ENCODE results near the gene ANKS1B. TPM values are rescaled to one million over a fixed set of nuclear protein-coding genes. Genes with fewer than 3 reads are reported as not detected.

Gene ANKS1B
- total RNA-seq, 1 donor from 2014 or later = 9.6 TPM

DNA sequence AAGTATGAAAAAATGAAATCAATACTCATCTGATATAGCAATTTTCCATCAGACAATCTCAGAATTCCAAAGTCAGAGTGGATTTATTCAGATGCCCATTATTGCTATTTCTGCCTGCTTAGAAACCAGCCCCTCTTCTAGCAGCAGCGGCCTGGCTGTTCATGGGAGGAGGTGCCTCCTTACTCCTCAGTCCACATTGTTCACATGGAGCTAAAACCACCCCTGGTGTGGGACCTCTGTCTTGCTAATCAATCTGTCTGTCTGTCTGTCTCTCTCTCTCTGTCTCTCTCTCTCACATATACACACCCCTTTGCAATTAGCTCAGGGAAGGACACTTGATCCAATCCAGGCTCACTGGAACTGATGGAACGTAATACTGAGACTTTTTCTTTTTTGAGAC lies 1163.5 kb downstream of the ANKS1B start:
- DNase-seq (ENCODE audit: low spot score) = no peak

DNA sequence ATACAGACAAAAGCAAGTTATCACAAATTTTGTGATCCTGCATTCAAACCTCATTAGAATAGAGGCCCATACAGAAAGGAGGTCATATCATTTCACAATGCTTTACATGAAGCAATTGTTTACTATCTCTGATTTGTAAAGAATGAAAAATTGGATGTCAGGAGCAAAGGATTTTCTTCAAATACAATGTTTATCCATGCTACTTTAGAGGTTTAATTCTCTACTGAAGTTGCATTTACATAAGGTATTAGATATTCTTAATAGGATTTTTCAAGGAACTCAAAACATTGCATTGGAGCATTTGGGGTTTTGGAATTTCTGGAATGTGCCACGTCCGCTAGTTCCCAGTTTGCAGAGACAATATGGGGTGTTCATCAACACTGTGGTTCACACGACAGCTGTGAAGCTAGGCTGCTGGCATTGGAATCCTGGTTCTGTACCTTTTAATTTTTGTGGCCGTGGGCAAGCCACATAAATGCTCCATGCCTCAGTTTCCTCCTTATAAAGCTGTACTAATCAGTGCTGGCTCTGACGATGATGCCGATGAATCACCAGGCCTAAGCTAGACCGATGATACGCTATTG lies 1164.8 kb downstream of the ANKS1B start:
- no peak for DNase-seq (ENCODE audit: low spot score)

DNA sequence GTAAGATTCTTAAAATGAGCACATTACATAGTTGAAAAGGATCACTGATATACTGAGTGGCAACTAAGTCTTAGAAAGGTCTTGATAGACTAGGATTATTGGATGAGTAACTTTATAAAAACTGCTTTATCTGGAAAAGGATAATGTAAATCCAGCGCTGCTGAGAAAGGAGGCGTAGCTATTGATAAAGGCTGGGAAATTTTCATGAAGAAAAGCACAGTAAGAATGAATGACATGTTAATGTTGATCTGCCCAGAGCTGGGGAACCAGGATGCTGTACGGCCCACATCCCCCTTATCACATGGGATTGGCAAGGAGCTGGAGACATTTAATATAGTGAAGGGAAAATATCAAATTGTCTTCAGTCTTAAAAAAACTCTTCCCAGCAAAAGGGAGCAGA lies 1165.7 kb downstream of the ANKS1B start:
- no peak for DNase-seq (ENCODE audit: low spot score)

DNA sequence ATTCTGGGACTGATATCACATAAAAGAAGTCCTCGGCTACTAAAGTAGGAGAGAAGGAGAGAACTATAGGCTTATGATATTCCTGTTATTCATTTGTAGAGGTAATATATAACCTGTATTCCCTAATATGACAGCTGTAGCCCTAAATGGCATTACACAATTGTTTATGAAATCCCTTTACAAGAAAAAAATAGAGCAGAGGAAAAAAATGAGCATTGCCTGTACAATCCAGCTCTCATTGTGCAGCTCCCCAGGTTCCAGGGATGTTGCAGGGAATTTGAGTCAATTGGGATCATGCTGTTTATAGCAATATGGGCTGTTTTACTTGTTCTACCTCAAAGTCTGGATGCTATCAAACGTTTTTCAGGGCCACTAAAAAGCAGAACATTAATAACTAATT lies 1166.5 kb downstream of the ANKS1B start:
- no peak for DNase-seq (ENCODE audit: low spot score)

DNA sequence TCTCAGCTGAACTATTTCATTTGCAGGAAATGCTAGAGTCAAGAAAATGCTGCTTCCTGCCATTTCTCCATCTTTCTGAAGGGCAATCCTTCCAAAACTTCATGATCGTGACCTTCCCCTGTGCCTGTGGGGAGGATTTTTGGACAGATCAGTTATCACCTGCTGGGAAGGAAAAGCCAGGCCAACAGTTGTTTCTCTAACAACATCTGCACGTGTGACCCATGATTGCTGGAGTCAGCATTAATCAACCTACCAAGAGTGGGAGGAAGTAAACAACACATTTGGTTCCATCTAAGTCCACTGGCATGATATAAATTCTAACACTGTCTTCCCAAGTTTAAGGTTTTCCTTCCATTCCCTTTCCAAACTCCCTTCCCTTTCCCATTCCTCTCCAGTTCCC lies 1167.0 kb downstream of the ANKS1B start:
- DNase-seq (ENCODE audit: low spot score) = no peak

DNA sequence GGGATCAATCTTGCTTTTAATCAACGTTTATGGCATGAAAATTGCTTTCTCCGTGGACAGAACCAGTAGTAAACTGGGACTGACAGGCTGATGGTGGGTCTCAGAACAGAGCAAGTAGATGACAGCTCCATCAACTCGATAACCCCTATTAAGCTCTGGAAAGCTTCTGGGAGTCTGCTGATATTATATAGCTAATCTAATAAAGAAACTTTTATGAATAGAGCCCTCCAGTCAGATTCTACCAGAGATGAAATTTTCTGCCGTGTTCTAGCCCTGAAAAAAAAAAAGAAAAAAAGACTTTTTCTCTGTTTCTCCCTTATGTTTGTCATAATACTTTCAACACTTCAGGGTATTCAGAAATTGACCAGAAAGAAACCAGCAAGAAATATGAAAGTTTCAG lies 1168.0 kb downstream of the ANKS1B start:
- no peak for DNase-seq (ENCODE audit: low spot score)

DNA sequence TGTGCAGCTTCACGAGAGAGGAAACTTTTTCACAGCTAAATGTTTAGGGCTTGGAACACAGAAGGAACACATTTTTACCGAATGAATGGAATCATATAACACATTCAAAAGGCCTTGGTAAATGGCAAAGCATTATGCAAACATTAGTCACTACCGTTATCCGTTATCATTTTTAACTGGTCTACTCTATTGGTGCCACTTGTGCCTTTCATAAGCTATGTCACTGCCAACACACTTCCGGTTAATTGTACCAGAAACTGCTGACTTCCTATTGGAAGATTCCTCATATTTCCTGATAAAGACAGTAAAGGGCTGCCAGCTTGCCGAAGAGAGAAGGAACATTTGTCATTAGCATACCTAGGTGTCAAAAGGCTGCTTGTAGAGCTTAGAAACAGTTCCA lies 1170.5 kb downstream of the ANKS1B start:
- DNase-seq (ENCODE audit: low spot score) = no peak

DNA sequence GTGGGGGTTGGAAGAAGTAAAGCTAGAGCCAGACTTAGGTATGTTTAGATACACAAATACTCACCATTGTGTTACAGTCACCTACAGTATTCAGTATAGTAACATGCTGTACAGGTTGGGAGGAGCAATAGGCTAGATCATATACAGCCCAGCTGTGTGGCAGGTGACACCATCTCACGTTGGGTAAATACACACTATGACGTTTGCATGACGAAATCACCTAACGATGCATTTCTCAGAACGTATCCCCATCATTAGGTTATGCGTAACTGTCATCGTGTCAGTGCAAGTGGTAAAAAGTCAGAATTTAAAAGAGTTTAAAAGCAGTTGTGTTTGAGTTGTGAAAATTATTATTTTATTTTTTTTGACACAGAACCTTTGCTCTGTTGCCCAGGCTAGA lies 1172.5 kb downstream of the ANKS1B start:
- DNase-seq (ENCODE audit: low spot score) = no peak

DNA sequence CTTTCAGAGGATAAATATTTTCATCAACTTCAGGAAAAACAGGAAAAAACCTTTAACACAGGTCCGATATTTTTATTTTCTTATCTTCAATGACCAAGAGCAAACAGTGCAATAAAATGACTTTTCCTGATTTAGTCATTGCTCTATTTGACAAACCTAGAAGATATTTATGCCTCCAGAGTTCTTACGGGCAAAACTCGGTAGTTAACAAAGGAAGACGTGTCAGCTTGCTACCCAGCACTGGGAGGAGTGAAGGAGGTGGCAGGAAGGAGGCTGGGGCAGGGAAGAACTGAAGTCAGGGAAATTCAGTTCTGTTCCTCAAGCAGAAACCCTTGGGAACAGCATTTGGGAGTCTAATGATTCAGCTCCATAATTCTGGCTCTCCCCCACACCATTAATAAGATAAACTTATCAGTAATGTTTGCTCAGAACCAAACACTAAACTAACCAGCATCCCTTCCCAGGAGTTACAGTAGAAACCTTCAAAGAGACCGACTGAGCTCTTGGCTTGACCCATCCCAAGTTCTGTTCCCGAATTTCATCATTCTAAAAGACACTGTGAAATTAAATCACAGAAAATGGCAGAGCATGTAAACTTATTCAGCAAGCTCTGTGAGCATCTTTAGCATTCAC lies 1176.4 kb downstream of the ANKS1B start:
- DNase-seq (ENCODE audit: low spot score) = no peak

DNA sequence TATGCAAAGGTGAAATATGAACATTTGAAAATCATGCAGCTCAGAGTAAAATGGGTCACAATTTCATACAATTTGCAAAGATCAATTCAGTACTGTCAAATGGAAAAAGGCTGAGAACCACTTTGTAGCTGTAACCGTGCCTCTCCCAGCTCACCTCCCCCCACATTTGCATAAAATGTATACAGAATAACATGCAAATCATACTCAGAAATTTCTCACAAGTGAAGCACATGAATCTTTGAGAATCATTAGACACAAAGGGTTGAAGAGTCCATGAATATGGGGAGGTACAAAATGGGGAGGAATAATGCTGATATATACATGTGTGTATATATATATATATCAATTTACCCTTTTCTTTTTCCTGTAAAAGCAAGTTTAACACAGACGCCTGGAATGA lies 1177.5 kb downstream of the ANKS1B start:
- no peak for DNase-seq (ENCODE audit: low spot score)

DNA sequence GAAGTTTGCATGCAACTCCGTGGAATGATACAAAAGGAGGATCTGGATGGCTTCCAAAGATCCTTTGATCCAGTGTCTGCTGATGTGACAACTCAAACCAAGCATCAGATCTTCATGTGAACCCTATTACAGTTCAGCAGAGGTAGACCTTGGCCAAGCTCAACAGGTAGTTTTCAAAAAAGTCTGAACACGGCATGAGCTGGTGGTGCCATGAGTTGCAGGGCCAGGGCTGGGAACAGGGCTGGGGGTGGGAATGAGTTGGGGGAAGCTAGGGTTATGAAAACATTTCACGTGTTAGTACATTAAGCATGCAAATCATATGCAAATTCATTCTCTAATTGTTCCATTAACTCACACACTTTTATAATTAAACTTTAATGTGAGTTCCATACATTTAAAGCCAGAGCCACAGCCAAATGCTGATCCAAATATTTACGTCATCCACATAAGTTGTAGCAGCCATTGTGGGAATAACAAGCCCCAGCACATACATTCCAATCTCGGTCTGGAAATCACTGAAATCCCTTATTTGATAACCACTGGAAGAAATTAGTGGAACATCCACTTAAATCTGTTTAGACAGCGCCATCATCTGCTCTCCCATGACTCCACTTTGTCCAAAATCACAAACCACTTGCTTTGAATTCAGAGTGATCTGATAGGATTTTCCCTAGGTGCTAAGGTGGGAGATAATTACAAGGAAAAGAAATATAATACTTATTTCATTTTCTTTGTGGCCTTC lies 1181.1 kb downstream of the ANKS1B start:
- no peak for DNase-seq (ENCODE audit: low spot score)

DNA sequence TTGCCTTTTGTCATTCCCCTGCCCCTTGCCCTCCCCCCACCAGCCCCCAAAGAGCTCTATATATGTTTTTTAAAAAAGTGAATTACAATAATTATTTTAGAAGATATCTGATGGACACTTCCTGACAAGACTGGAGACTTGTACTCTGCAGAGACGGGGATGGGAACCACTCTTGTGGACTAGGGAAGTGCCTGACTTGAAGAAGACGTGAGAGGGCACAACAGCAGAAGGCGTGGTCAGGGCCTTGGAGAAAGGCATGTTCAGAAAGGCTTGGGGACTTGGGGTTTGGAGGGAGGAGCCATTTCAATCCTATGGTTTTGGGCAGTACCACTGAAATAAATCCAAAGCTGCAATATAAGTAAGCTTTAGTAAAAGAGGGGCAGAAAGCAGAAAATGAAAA lies 1184.9 kb downstream of the ANKS1B start:
- no peak for DNase-seq (ENCODE audit: low spot score)

DNA sequence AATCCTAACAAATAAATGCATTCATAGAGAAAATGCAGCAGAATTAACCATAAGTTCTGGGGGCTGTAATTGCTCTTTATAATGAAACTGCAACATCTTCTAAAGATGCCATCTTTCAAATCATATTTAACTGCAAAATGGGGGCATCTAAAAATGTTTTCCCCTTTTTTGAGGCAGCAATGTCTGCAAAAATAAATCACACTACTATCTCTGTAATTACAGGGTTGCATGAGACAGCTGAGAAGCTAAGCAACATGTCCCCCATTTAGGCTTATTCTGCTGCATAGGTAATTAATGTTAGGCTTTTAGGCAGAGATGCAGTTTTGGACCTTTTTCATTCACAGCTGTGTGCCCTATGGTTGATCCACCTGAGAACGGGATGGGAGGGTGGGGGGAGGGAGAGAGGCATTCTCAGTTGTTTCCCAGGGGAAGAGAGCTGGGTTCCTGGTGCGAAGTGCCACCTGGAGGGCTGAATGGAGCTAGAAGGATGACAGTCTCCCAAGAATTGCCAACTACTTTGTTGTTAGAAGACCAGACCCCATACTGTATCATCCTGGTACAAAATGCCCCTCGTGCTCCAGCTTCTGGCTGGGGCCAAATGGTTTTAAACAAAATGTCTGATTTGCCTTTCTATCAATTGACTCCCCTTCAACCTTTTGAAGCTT lies 1185.5 kb downstream of the ANKS1B start:
- no peak for DNase-seq (ENCODE audit: low spot score)

DNA sequence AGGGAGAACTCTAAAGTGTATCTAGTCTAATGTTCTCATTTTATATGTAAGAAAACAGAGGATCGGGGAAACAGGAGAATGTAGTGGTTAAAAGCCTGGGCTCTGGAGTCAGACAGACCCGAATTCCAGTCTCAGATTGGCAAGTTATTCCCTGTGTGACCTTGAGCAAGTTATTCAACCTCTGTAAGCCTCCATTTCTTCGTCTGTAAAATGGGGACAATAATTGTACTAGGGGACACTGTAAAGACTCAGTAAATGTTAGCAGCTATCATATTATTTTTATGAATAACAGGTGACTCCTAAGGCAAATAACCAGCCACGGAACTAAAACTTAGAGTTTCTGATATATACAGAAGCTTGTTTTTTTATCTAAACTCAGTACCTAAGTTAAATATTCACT lies 1187.5 kb downstream of the ANKS1B start:
- DNase-seq (ENCODE audit: low spot score) = no peak

DNA sequence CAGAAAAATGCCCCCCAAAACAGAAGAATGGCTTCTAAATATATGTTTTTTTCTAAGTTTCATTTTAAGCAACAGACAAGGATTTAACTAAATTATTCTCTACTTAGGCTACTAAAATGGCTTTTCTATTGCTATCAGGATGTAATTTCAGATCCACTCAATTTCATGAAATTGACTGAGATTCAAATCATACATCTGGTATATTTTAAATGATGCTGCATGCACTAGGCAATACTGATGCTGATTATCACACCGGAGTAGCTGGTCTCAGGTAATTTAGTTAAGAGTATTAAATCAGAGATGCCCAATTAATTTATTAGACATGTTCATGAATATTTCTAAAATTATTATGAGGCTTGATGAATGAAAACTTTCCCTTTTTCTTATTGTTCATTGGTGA lies 1188.0 kb downstream of the ANKS1B start:
- DNase-seq (ENCODE audit: low spot score) = no peak

DNA sequence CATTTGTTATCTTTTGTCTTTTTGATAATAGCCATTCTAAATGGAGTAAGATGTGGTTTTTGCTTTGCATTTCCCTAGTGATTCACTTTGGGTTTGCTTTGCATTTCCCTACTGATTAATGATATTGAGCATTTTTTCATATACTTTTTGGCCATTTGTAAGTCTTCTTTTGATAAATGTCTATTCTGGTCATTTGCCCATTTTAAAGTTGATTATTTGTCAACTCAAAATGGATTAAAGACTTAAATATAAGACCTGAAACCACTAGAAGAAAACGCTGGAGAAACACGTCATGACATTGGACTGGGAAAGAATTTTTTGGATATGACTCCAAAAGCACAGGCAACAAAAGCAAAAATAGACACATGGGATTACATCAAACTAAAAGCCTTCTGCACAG lies 1191.6 kb downstream of the ANKS1B start:
- DNase-seq (ENCODE audit: low spot score) = no peak

DNA sequence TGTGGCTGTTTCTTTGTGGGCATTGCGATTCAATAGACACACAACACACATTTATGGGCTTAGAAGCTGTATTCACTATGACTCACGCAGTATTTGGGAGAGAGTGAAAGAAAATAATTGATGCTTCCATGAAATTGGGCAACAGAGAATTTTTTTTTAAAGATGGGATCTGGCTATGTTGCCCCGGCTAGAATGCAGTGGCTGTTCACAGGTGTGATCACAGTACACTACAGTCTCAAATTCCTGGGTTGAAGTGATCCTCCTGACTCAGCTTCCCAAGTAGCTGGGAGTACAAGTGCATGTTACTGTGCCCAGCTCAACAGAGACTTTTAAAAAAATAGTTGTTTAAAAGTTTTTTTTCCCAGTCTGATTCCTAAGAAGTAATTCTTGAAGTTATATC lies 1193.3 kb downstream of the ANKS1B start:
- no peak for DNase-seq (ENCODE audit: low spot score)

DNA sequence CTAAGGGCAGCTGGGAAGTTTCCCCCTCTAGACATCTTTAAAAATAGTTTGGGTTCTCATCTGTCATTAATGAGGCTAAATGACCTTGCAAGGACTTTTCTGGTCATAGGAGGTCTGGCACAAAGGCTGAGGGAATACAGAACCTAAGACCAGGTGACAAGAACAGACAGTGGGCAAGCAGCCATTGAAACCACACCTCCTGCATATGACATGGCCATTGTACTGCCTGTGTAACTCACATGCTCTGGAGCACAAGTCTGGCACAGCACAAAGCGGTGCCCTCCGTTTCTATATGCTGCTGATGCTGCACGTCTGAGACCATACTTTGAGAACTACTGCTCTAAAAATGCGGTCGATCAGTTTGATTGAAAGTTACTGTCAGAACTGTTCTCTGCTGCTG lies 1196.3 kb downstream of the ANKS1B start:
- DNase-seq (ENCODE audit: low spot score) = no peak

DNA sequence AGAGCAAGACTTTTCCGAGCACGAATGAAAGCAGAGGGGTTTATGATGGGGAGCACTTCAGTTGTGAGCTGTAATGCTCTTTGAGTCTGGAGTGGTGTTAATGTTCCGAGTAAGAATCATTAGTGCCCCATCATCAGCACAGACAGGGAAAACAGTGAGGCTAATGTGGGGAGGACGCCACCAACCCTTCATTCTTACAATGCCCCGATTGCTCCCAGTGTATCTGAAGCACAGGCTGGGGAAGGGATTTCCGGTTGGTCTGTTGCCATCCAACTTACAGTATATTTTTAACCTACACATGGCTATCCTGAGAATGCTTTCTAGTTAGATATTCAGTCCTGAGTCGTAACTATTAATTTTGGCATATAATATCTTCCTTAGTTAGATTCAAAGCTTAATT lies 1198.1 kb downstream of the ANKS1B start:
- no peak for DNase-seq (ENCODE audit: low spot score)

DNA sequence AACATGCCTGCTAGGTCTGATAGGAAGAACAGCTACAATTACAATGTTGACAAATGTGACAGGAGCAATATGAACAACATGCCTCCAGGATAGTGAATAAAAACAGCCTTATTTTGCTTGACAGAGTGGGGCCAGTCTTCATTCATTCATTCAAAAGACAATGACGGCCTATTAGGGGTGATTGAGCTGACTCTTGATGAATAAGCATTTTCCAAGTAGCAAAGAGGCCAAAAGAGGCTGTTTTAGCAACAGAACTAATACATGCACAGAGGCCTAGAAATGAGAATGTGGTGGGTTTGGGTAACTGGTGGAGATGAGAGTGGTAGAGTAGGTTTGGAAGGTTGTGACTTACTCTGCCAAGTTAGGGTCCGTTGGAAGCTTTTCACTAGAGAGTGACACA lies 1201.3 kb downstream of the ANKS1B start:
- DNase-seq (ENCODE audit: low spot score) = no peak

DNA sequence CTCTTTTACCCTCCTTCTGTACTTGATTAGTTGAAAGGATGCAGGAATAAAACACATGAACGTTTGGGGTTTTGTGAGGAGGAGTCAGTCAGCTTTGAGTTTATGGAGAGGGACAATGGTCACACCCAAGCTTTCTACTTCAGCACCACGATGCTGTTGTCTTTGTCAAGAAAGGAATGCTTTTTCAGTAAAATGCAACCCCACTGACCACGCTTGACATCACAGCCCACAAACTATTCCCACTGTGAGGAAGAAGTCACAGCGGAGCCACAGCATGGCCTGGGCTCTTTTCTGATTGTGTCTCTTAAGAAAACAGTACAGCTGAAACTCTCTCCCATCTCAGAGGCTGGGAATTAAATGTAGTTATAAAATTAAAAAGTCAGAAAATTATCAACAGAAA lies 1204.5 kb downstream of the ANKS1B start:
- DNase-seq (ENCODE audit: low spot score) = no peak

DNA sequence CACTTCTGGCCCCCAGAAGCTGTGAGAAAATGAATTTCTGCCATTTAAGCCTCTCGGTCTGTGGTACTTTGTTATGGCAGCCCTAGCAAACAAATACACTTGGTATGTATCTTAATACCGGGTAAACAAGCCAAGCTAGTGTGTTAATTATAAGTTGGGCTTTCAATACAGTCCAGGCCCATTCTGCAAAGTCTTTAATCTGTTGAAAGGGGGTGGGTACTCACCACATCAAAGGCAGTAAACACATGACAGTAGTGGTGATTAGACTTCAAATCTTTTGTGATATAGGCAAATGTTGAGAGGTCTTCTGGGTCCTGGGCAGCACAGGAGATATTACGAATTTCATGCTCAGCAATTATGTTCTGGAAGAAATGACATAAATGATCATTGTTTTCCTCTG lies 1211.9 kb downstream of the ANKS1B start:
- no peak for DNase-seq (ENCODE audit: low spot score)

All from ureter (tissue), 1 donor.